Common myeloid progenitor, CD34-positive (primary cell): ENCODE results near the gene ROBO1.

Experiments
- CTCF ChIA-PET: fragments of 350-600 bp; sonication (Branson Sonifier 250); formaldehyde crosslinking; loops from one replicate; lab custom pipeline; 2021; ENCODE audit warnings: antibody characterized with exemption; lab: Charles Lee
- POLR2A ChIA-PET: fragments of 350-600 bp; sonication (Branson Sonifier 250); formaldehyde crosslinking; loops from one replicate; lab custom pipeline; 2021; ENCODE audit warnings: antibody characterized with exemption; lab: Charles Lee
- DNase-seq, 3 donors: peaks; one replicate each; pipeline versions ENCODE4 v3.0.0 to v3.0.0-alpha.2; 2013
- H3K27ac ChIP-seq, 2 experiments: 1 replicate in 1 of 2; 2 replicates in 1 of 2; pipeline ENCODE4 v1.7.0; 2013; ENCODE audit warnings: inconsistent platforms in 2 of 2, low read length in 2 of 2, mild to moderate bottlenecking in 2 of 2, low read depth in 1 of 2, moderate library complexity in 1 of 2; ENCODE audit not compliant: severe bottlenecking in 2 of 2, insufficient read depth in 1 of 2, poor library complexity in 1 of 2
- H3K27me3 ChIP-seq, 5 experiments: replicated peaks in 2 of 5; 1 replicate in 3 of 5; 2 replicates in 2 of 5; pipeline versions ENCODE4 v1.6.1 to v1.7.0; 2013; ENCODE audit warnings: low read length in 4 of 5, mild to moderate bottlenecking in 2 of 5, moderate library complexity in 2 of 5, inconsistent platforms in 1 of 5; ENCODE audit not compliant: insufficient read depth in 5 of 5, control insufficient read depth in 4 of 5
- H3K36me3 ChIP-seq, 4 experiments: 1 replicate in 2 of 4; 2 replicates in 2 of 4; pipeline versions ENCODE4 v1.6.1 to v1.7.0; 2013; ENCODE audit warnings: low read length in 3 of 4, control low read depth in 1 of 4, mild to moderate bottlenecking in 1 of 4; ENCODE audit not compliant: control insufficient read depth in 4 of 4, insufficient read depth in 4 of 4
- H3K4me1 ChIP-seq, 4 experiments: 1 replicate in 3 of 4; 2 replicates in 1 of 4; pipeline versions ENCODE4 v1.6.1 to v1.7.1; 2013; ENCODE audit warnings: low read length in 3 of 4, mild to moderate bottlenecking in 3 of 4, control low read depth in 1 of 4, inconsistent platforms in 1 of 4, moderate library complexity in 1 of 4; ENCODE audit not compliant: control insufficient read depth in 4 of 4, insufficient read depth in 4 of 4; ENCODE audit errors: control extremely low read depth in 1 of 4
- H3K4me3 ChIP-seq, 7 experiments: 1 replicate in 4 of 7; 2 replicates in 3 of 7; pipeline versions ENCODE4 v1.5.1 to v1.7.0; 2013; ENCODE audit warnings: mild to moderate bottlenecking in 7 of 7, low read length in 6 of 7, moderate library complexity in 6 of 7, inconsistent platforms in 2 of 7, low read depth in 2 of 7, control low read depth in 1 of 7; ENCODE audit not compliant: insufficient read depth in 4 of 7, control insufficient read depth in 1 of 7; ENCODE audit errors: extremely low read depth in 1 of 7
- H3K9me3 ChIP-seq, 5 experiments: 1 replicate in 4 of 5; 2 replicates in 1 of 5; pipeline versions ENCODE4 v1.6.1 to v1.7.1; 2013; ENCODE audit warnings: low read length in 4 of 5, mild to moderate bottlenecking in 2 of 5, inconsistent platforms in 1 of 5, low read depth in 1 of 5, moderate library complexity in 1 of 5; ENCODE audit not compliant: control insufficient read depth in 4 of 5, insufficient read depth in 2 of 5; ENCODE audit errors: control extremely low read depth in 1 of 5
- WGBS: methylation state at CpG from one replicate; pipeline ENCODE4 v1.1.5; 2013; ENCODE audit not compliant: insufficient coverage; 5-methylcytosine and 5-hydroxymethylcytosine counted together

The ROBO1 gene

DNA sequence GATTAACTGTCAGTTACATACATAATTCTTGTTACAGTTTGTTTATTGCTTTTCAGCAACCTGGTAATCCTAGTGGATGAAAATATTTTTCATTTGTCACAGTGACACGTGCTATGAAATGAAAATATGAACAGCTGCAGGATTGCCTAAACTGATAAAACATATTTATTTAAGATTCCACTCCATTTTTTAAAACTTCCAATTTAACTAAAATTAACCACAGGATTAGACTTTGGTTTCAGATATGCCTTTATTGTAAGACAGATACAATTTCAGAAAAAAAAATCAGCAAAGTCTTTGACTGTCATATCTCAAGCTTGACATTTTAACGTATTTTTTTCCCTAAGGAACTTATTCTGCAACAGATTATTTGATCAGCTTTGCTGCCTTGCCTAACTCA is 550.7 kb downstream of the ROBO1 start:
- Histone ChIP-seq H3K27me3 (no peaks in the 10 kb centered on the region), H3K36me3 (no peaks in the 10 kb centered on the region), H3K27ac (no peak overlapping the region), H3K4me1 (no peaks in the 10 kb centered on the region), H3K9me3 (no peaks in the 10 kb centered on the region), H3K4me3 (no peak overlapping the region)
- 92% methylated on average over 2 of the region's 2 CpGs for WGBS
- DNase-seq = no peak
- ChIA-PET CTCF (no interaction called here), POLR2A (no interaction called here)

DNA sequence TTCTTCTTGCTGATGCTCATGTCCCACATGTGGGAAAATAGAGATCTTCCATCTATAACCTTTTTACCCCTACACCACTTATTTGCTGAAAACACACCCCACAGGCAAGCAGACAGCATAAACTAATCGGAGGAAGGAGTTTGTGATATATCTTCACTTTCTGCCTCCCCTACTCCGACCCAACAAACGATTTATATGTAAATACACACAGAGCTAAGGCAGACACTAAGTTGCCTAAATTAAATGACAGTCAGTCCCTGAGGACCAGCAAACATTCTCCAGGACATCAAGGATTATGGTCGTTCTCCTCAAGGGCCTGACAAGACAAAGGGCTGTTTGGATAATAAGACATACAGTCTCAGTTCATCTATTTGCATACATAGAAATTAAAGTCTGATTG is 552.5 kb downstream of the ROBO1 start:
- CTCF ChIA-PET = no interaction called here
- 75% methylated on average over 3 of the region's 4 CpGs for WGBS
- H3K36me3 ChIP-seq = no peaks in the 10 kb centered on the region
- POLR2A ChIA-PET = no interaction called here
- no peaks in the 10 kb centered on the region for H3K9me3 ChIP-seq
- no peaks in the 10 kb centered on the region for H3K4me1 ChIP-seq
- no peak for DNase-seq
- H3K27ac ChIP-seq = no peak overlapping the region
- no peak overlapping the region for H3K4me3 ChIP-seq
- H3K27me3 ChIP-seq = no peaks in the 10 kb centered on the region

DNA sequence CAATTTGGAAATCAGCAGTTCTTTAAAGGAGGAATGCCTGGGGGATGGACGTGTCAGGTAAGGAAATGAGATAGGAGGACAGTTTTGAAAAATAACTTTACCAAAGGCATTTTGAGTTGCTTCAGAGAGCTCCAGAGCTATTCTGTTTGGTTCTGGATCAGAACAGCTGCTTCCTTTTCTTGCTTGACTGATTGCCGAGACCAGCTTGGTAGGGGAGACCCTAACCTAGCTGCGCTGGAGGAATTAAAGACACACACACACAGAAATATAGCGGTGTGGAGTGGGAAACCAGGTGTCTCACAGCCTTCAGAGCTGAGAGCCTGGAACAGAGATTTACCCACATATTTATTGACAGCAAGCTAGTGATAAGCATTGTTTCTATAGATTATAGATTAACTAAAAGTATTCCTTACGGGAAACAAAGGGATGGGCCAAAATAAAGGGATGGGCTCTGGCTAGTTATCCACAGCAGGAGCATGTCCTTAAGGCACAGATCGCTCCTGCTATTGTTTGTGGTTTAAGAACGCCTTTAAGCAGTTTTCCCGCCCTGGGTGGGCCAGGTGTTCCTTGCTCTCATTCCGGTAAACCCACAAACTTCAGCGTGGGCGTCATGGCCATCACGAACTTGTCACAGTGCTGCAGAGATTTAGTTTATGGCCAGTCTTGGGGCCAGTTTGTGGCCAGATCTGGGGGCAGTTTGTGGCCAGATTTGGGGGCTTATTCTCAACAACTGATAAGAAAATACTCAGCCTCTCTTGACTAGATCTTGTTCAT is 556.0 kb downstream of the ROBO1 start:
- H3K4me3 ChIP-seq = no peak overlapping the region
- ChIA-PET POLR2A (no interaction called here), CTCF (no interaction called here)
- no peak overlapping the region for H3K27ac ChIP-seq
- no peaks in the 10 kb centered on the region for H3K4me1 ChIP-seq
- no peaks in the 10 kb centered on the region for H3K27me3 ChIP-seq
- WGBS = 75% methylated on average over 10 of the region's 12 CpGs
- H3K36me3 ChIP-seq = no peaks in the 10 kb centered on the region
- no peak for DNase-seq
- no peaks in the 10 kb centered on the region for H3K9me3 ChIP-seq

DNA sequence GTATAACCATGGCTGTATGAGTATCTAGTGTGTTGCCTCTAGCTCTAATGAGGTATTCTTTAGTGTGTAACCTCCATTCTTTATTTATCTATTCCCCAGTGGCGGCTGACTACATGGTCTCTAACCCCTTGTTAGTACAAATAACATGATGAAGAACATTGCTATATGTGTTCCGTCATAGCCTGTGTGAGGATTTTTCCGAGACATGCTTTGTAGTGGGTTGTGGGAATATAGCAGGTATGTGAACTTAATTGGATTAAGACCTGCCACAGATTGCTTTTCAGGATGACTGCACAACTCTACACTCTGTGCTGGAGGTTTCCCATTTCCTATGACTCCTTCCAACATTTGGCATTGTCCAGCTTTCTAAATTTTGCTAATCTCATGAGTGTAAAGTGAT is 563.4 kb downstream of the ROBO1 start:
- no peak overlapping the region for H3K4me3 ChIP-seq
- no peaks in the 10 kb centered on the region for H3K36me3 ChIP-seq
- no peak for DNase-seq
- ChIA-PET CTCF (no interaction called here), POLR2A (no interaction called here)
- H3K27me3 ChIP-seq = no peaks in the 10 kb centered on the region
- no peaks in the 10 kb centered on the region for H3K4me1 ChIP-seq
- no peak overlapping the region for H3K27ac ChIP-seq
- WGBS = no CpG with 5 or more reads among the region's 3 CpGs
- H3K9me3 ChIP-seq = no peaks in the 10 kb centered on the region

- Histone ChIP-seq H3K36me3 (no peaks in the 10 kb centered on the region), H3K27ac (no peak overlapping the region), H3K4me1 (no peaks in the 10 kb centered on the region), H3K9me3 (no peaks in the 10 kb centered on the region), H3K27me3 (no peaks in the 10 kb centered on the region), H3K4me3 (no peak overlapping the region)
- DNase-seq = no peak
- no CpG with 5 or more reads among the region's 3 CpGs for WGBS
- CTCF ChIA-PET = interaction anchor here (0.6 kb wide), 1 partner anchor 276 kb away, joined by 3 read pairs; no protein-coding TSS in a partner anchor
- POLR2A ChIA-PET = no interaction called here
Observed at GRCh38 chr3:79203144-79203519, 564.7 kb downstream of the ROBO1 start.

GRCh38 chr3:79202471-79203143 is 565.2 kb downstream of the ROBO1 start:
- ChIA-PET POLR2A (no interaction called here), CTCF (interaction anchor here (0.6 kb wide), 1 partner anchor 275 kb away, joined by 3 read pairs; no protein-coding TSS in a partner anchor)
- H3K9me3 ChIP-seq = no peaks in the 10 kb centered on the region
- H3K27me3 ChIP-seq = no peaks in the 10 kb centered on the region
- no peak overlapping the region for H3K27ac ChIP-seq
- H3K4me1 ChIP-seq = no peaks in the 10 kb centered on the region
- no peak overlapping the region for H3K4me3 ChIP-seq
- DNase-seq = no peak
- 100% methylated on average over 1 of the region's 5 CpGs for WGBS
- no peaks in the 10 kb centered on the region for H3K36me3 ChIP-seq

DNA sequence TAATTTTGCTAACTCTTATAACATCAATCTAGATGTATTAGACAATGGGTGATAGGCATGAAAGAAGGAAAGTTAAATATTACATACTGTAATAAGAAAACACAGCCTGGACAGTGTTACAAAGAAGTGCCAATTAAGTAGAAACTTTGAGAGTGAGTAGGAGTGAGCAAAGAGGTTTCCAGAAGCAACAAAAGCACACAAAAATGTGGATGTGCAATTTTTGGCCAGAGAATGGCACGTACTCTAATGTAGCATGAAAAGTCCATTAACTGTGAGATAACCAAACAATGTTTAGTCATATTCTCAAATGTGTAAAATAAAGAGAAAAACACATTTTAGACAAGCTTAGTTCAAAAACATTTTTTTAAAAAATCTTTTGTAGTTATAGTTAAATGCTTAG is 567.3 kb downstream of the ROBO1 start:
- Histone ChIP-seq H3K4me3 (no peak overlapping the region), H3K4me1 (no peaks in the 10 kb centered on the region), H3K27ac (no peak overlapping the region), H3K36me3 (no peaks in the 10 kb centered on the region), H3K9me3 (no peaks in the 10 kb centered on the region), H3K27me3 (no peaks in the 10 kb centered on the region)
- DNase-seq = no peak
- CTCF ChIA-PET = interaction anchor here (0.6 kb wide), 1 partner anchor 859 kb away, joined by 4 read pairs; no protein-coding TSS in a partner anchor
- WGBS = no CpG with 5 or more reads among the region's 1 CpG
- POLR2A ChIA-PET = no interaction called here
